Stimulated activated CD4-positive, alpha-beta T cell treated with anti-CD3 and anti-CD28 coated beads, Interleukin-12 subunit alpha, Interleukin-12 subunit beta, amount 100 ng/mL, for 48 hours (primary cell): Measurements from ENCODE around the gene YPEL1.
"Not testable (repeated sequence)": the region's sequence is repeated elsewhere in the genome, so short reads cannot be mapped to it uniquely, and the experiment has no call there.

Source experiments
- DNase-seq, 3 donors: peaks; one replicate each; pipeline ENCODE4 v3.0.0-alpha.2; 2020; ENCODE audit warnings: low read depth in 2 of 3, low spot score in 1 of 3

Gene YPEL1

GRCh38 chr22:21754523-21754922 is 18.9 kb upstream of the YPEL1 start:
- DNase-seq = no peak

DNA sequence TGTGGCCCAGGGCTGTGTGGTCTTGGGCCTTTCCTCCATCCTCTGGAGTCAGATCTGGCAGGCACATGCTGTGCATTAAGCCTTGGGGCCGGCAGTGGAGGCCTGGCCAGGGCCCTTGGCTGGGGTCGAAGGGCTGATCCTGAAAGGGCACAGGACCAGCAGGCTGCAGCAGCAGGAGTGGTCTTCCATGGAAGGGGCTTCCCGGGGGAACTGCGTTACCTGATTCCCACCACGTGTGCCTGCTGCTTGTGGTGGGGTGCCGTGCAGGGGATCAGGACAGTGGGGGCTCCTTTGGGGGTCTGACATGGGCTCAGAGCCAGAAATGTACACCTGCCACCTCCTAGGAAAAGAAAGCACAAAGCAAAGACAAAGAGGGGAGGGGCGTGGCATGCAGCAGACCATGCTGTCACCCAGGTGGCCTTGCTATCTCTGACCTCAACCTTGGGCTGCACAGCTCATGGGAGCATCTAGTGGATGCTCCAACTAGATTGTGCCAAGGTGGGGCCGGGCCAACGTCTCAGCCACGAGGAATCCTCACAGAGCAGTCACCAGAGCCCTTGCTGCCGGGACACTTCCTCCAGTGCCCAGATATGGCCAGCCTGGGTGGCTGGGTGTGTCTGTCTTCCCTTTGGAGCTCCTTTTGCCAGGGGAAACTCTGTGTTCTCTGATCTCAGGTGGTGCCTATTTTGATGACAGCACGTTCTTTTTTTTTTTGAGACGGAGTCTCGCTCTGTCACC is 17.9 kb upstream of the YPEL1 start:
- DNase-seq = no peak

DNA sequence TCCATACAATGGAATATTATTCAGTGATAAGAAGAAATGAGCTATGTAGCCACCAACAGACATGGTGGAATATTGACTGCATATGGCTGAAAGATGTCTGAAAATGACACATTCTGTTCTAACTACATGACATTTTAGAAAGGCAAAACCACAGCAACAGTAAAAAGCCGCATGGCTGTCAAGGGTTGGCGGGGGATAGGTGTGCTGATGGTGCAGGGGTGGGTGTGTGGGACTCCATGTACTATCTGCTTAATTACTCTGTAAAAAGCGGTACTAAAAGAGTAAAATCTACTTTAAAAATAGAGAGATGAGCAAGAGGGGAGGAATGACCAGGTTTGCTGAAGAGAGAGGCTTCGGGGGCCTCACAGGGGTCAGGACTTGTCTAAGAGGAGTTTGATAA is 16.7 kb upstream of the YPEL1 start:
- no peak for DNase-seq

DNA sequence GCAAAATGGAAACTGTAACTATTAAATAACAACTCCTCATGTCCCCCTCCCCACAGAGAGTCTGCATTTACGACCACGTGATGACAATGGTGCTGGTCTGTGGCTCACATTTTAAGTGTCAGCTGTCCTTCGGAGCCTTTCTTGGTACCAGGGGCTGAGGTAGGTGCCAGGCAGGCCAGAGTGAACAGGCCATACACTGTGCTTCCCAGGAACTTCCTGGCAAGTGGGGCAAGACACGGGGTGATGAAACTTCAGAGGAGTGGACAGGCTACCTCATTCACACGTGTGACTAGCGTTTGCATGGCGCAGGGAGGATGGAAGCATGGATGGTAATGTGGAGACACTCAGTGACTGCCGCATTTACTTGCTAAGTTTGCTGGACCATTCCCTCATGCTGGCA is 10.4 kb upstream of the YPEL1 start:
- DNase-seq = no peak

- not testable (repeated sequence) for DNase-seq
Measured at GRCh38 chr22:21744917-21745316, 9.3 kb upstream of the YPEL1 start.

GRCh38 chr22:21741790-21742189 is 6.2 kb upstream of the YPEL1 start:
- DNase-seq = no peak

GRCh38 chr22:21741059-21741458 is 5.5 kb upstream of the YPEL1 start:
- DNase-seq = no peak

DNA sequence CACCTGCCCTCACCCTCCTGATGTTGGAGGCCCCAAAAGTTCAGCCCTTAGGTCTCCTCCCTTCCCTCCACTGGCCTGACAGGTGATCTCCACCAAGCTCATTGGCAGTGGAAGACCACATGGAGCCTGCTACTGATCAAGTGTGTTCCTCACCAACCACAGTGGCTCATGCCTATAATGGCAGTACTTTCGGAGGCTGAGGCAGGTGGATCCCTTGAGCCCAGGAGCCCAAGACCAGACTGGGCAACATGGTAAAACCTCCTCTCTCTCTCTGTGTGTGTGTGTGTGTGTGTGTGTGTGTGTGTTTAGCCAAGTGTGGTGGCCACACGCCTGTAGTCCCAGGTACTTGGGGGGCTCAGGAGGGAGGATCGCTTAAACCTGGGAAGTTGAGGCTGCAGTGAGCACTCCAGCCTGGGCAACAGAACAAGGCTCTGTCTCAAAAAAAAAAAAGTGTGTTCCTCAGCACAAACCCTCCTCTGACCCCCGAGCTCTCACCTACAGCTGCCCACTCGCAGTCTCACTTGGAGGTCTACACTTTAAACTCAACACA is 4.3 kb upstream of the YPEL1 start:
- DNase-seq = no peak

- no peak for DNase-seq
Measured at GRCh38 chr22:21738966-21739365, 3.4 kb upstream of the YPEL1 start.

GRCh38 chr22:21738081-21738480 is 2.5 kb upstream of the YPEL1 start:
- no peak for DNase-seq

DNA sequence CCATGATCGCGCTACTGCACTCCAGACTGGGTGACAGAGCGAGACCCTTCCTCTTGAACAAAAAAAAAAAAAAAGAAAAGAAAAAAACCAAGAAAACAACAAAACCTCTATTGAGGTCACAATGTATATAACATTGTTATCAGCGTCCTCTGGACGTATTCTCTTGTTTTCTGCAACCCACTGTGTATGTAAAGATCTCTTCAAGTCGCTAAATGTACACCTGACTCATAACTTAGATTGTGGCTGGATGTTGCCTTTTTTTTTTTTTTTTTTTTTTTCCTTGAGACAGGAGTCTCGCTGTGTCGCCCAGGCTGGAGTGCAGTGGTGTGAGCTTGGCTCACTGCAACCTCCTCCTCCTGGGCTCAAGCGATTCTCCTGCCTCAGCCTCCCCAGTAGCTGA is 1.4 kb upstream of the YPEL1 start:
- no peak for DNase-seq

GRCh38 chr22:21736084-21736642 is 569 bp upstream of the YPEL1 start:
- no peak for DNase-seq

GRCh38 chr22:21734540-21735199 is 924 bp downstream of the YPEL1 start:
- no peak for DNase-seq

- DNase-seq = no peak
Measured at GRCh38 chr22:21731503-21731902, 4.1 kb downstream of the YPEL1 start.

GRCh38 chr22:21730535-21731308 is 4.9 kb downstream of the YPEL1 start:
- DNase-seq = no peak

DNA sequence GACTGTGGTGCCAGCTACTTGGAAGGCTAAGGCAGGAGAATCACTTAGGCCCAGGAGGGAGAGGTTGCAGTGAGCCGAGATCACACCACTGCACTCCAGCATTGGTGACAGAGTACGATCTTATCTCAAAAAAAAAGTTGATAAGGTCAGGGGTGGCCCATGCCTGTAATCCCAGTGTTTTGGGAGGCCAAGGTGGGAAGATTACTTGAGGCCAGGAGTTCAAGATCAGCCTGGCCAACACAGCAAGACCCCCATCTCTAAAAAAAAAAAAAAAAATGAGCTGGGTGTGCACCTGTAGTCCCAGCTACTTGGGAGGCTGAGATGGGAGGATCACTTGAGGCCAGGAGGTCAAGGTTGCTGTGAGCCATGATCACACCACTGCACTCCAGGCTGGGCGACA is 6.4 kb downstream of the YPEL1 start:
- not testable (repeated sequence) for DNase-seq

GRCh38 chr22:21728270-21728669 is 7.3 kb downstream of the YPEL1 start:
- no peak for DNase-seq

DNA sequence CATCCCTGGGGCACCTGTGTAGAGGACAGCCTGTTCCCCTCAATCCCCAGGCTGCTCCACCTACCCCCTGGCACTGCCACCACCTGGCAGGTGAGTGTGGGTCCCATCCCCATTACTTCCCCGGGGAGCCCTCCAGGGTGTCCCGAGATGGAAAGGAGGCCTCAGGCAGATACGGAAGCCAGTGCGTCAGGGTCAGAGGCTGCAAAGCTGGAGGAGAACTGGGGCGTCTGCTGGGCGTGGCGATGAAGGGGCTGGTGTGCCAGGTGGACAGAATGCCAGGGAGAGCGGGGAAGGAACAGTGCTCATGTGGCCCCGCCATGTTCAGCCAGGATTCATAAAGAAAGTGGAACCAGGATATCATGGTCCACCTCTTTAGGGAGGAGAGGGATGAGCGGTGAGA is 7.8 kb downstream of the YPEL1 start:
- DNase-seq = no peak

DNA sequence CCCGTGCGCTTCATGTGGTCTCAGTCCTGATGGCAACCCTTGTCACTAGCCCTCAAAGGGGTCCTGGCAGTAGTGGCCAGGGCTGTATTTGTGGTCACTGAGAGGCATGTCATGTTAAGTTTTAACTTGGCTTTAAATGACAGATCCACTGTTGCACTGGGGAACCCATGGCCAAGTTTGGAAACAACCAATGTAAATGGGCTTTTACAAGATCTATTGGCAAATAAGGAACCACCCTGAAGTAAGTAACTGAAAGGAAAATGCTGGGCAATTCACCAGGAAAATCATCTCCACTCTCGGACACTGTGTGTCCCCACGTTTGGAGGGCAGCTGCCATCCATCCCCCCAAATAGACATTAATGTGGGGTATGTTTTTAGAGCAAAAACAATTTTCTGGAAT is 8.4 kb downstream of the YPEL1 start:
- no peak for DNase-seq

GRCh38 chr22:21726650-21727049 is 8.9 kb downstream of the YPEL1 start:
- DNase-seq = peak in 1 of 3 donors; percentile 22

DNA sequence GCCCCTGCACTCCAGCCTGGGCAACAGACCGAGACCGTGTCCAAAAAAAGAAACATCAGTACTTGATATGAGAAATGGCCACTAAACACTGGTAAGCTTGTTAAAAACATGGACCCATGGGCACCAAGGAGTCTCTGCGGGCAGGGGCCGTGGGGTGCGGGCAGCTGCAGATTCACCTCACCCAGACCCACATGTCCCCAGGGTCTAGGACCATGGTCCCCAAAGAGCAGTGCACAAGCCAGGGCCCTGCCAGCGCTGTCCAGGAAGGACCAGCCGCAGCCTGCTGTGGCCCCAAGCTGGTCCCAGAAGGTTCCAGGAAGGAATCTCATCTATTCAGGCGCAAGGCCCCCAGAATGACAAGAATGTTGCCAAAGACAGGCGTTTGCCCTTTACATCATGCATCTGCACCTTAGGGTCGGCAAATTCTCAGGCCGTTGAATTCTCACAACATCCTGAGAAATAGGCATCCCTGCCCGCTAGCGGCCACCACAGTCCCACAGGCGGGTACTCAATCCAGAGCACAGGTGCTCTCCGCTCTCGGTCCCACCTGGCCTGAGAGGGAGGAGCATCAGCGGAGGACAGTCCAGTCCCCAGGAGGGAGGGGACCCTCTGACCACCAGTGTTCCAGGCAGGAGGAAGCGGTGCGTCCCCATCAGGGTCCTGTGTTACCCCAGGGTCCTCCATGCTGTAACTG is 9.5 kb downstream of the YPEL1 start:
- no peak for DNase-seq
